HG02642 (cell line): ENCODE results near the gene DENND10.
"Not testable (repeated sequence)": the region's sequence is repeated elsewhere in the genome, so short reads cannot be mapped to it uniquely, and the experiment has no call there.

Source experiments
- ATAC-seq: cut with Tn5 transposase; IDR thresholded peaks from one replicate; pipeline ENCODE4 v1.9.1; 2021; ENCODE audit warnings: mild to moderate bottlenecking; ENCODE audit not compliant: unreplicated experiment, poor library complexity

DENND10 gene

DNA sequence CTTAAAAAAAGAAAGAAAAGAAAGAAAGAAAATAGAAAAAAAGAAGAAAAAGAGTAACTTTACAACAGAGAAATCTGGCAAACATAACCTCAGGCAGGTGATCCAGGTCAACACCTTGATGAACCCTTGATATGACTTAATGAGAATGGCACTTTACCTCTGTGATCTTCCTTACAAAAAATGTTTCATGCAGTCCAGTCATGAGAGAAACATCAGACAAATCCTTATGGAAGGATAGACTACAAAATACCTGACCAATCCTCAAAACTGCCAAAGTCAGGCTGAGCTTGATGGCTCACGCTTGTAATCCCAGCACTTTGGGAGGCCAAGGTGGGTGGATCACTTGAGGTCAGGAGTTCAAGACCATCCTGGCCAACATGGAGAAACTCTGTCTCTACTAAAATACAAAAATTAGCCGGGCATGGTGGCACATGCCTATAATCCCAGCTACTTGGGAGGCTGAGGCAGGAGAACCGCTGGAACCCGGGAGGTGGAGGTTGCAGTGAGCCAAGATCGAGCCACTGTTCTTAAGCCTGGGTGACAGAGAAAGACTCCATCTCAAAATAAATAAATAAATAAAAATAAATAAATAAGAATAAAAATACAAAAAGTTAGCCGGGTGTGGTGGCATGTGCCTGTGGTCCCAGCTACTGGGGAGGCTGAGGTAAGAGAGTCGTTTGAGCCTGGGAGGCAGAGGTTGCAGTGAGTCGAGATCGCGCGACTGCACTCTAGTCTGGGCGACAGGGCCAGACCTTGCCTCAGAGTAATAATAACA lies 7.1 kb upstream of the DENND10 start:
- ATAC-seq, result not testable (repeated sequence)

DNA sequence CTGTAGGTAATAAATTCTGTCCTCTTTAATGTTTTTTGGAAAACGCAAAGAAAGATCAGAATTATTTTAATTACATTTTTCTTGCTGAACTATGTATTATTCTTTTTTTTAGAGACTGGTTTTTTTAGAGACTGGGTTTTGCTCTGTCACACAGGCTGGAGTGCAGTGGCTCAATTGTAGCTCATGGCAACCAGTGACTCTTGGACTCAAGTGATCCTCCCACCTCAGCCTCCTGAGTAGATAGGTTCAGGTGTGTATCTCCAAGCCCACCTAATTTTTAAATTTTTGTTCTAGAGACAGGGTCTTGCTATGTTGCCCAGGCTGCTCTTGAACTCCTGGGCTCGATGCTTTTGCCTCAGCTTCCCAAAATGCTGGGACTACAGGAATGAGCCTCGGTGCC lies 5.3 kb upstream of the DENND10 start:
- no peak for ATAC-seq

DNA sequence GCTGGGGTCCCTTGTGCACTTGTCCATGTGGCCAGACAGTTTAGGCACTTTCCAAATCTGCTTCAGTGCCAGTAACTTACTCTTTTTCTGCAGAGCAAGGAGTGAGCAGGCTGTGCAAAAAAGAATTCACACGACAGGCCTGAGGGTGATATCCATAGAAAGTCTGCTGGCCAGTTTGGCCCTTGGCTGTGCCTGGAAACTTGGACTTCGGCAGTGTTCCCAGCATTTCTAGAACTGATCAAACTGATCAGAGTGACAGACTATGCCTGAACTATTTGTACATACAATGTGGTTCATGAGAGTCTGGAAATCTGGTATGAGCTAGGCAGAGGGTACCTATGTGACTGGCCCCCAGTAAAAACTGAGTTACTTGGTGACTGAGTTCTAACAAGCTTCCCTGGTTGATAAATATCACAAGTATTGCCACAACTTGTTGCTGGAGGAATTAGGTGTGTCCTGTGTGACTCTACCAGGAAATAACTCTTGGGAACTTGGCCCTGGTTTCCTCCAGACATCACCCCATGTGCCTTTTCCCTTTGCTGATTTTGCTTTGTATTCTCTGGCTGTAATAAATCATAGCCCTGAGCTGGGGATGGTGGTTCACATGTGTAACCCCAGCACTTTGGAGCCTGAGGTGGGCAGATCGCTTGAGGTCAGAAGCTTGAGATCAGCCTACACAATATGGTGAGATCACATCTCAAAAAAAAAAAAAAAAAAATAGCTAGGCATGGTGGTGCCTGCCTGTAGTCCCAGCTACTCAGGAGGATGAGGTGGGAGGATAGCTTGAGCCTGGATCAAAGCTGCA lies 3.3 kb upstream of the DENND10 start:
- no peak for ATAC-seq

DNA sequence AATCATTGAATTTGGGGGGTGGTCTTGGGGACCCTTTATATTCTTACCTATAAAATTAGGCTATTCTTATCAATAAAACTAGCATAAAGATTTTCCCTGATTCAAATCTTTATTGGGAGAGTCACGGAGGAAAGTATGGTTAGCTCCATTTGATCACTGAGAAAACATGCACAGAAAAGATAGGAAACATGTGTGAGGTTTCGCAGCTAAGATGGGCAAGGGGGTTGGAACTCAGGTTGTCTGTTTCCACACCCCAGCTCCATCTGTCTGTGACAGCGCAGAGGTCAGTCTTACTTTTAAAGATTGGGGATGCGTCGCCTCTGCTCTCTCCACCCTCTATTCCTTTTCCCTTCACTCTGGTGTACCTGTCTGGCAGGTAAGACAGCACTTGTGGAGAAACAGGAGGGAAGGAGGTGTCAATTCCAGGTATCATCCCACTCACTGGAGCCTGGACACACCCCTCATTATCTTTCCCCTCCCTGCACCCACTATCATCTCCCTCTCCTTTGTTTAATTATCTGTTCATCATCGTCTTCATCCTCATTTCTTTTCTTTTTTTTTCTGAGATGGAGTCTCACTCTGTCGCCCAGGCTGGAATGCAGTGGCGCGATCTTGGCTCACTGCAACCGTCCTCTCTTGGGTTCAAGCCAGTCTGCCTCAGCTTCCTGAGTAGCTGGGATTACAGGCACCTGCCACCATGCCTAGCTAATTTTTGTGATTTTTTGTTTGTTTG lies 2.4 kb upstream of the DENND10 start:
- ATAC-seq, result no peak

DNA sequence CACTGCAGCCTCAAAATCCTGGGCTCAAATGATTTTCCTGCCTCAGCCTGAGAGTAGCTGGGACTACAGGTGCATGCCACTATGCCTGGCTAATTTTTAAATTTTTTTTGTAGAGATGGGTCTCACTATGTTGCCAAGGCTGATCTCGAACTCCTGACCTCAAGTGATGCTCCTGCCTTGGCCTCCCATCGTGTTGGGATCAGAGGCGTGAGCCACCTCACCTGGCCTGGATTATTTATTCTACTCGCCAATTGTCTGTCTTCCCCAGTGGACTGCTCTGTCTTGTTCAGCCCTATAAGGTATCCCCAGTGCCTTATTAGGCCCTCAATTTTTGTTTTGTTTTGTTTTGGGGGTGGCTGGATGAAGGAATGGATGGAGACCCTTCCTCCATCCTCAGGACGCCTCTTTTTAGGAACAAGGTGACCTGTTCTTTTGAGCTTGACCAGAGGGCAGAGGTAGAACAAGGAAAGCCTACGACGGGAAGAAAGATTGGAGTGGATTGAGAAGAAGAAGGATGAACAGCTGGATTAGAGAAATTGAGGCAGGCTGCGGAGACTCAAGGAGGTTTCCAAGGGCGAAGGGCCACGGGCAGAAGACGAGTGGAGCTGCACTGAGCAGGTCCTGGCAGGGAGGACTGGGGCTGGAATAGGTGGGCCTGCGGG lies 541 bp upstream of the DENND10 start:
- no peak for ATAC-seq

DNA sequence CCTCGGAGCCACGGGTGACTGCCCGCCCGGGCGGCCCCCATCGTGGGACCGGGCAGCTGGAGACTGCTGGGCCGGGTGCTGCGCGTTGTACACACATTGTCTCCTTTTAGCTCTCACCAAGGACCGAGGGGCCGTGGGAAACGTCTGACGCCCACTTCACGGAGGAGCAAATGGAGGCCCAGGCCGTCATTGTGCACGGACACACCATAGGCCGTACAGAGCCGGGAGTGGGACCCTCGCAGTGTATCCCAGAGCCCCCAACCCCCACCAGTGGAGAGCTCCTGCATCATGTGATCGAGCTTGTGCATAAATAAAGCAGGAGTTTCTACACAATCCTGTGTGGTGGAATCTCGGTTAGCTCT lies 722 bp downstream of the DENND10 start:
- ATAC-seq, result no peak

DNA sequence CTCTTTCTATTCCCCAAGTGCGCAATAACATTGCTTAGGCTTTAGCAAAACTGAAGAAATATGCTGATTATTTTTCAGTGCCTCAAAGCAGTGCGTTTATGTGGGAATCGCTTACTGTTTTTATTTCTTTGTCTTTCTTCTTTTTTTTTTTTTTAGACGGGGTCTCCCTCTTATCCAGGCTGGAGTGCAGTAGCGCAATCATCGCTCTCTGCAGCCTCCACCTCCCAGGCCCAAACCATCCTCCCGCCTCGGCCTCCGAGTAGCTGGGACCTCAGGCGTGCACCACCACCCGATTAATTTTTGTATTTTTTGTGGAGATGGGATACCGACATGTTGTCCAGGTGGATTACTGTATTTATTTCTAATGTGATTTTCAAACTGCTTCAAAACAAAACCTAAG lies 1.2 kb downstream of the DENND10 start:
- ATAC-seq, result no peak

DNA sequence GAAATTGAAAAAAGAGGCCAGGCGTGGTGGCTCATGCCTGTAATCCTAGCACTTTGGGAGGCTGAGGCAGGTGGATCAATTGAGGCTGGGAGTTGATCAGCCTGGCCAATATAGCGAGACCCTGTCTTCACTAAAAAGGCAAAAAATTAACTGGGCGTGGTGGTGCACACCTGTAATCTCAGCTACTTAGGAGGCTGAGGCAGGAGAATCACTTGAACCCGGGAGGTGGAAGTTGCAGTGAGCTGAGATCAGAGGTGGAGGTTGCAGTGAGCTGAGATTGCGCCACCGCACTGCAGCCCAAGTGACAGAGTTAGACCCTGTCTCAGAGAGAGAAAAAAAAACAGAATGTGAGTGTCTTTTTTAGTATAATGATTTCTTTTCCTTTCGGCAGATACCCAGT lies 2.0 kb downstream of the DENND10 start:
- ATAC-seq, result not testable (repeated sequence)

DNA sequence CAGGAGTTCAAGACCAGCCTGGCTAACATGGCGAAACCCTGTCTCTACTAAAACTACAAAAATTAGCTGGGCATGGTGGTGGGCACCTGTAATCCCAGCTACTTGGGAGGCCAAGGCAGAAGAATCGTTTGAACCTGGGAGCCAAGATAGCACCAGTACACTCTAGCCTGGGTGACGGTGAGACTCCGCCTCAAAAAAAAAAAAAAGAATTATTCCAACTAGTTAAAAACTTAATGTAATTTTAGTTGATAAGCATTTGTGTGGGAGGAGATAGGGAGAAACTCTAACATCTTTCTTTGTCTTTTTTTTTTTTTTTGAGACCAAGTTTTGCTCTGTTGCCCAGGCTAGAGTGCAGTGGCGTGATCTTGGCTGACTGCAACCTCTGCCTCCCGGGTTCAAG lies 3.2 kb downstream of the DENND10 start:
- not testable (repeated sequence) for ATAC-seq

DNA sequence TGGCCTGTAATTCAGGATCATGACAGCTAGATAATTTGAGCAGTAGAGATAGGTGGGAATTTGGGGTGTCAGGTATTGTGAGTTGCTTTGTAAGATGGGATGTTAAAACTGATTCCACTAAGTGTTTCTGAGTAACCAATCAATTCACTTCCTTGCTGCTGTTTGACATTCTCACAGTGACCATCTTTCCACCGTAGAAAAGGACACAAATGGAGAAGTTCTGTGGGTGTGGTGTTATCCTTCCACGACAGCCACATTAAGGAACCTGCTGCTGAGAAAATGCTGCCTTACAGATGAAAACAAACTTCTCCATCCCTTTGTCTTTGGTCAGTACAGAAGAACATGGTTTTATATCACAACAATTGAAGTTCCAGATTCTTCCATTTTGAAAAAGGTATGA lies 3.9 kb downstream of the DENND10 start:
- ATAC-seq, result not testable (repeated sequence)

DNA sequence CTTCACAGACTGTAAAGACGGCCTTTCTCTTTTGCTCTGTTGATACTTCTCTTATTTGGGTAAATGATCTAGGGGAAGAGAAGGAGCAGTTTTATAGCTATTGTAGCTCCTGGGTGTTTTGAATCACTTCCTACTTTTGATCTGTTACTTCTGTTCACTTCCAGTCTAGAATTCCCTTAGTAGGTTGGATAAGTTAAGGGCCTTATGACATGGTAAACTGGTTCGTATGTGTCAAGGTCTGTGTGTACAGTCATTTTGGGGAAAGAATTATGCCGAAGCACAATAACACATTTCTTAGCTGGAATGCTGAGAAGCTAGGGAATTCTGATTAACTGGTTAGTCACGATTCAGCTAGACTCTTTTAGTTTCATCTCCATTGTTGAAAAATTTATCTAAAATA lies 8.1 kb downstream of the DENND10 start:
- no peak for ATAC-seq

DNA sequence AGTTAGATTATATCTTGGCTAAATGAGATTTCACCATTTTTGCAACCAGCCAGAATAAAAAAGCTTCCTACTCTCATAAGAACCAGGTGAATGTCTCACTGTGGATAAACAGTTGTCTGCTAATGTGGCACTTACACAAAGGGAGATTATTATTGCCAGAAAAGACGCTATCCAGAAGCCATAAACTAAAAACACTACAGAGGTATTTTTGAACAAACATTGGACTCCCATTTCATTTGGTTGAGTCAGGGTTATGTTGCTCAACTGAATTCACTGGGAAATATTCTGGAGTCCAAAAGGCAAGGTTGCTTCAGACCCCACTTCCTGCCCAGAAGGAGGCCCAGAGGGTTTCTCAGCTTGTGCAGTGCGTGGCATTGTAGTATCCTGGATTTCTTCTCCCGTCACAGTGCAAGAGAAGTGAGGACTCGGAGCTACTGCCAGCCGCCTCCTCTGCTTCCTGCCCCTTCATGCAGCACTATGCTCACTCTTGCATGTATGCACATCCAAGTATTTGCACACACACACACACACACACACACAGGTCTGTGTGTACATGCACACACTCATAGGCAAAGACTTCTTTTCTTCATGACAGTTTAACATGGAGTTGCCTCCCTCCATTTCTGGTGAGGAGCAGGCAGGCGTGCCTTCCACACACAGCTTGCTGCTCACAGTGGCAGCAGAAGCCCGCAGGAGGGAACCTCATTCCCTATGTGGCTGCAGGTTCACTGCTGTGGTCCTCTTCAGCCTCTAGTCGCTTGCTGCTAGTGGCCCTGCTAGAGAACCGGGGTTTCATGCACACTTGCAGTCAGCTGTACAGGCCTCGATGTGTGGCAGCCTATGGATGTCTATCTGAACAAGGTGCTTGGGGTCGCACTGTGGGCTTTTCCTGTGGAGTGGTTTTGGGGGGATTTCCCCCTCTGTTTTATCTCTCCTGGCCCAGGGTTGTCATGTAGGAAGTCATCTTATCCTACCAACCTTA lies 10.1 kb downstream of the DENND10 start:
- no peak for ATAC-seq

DNA sequence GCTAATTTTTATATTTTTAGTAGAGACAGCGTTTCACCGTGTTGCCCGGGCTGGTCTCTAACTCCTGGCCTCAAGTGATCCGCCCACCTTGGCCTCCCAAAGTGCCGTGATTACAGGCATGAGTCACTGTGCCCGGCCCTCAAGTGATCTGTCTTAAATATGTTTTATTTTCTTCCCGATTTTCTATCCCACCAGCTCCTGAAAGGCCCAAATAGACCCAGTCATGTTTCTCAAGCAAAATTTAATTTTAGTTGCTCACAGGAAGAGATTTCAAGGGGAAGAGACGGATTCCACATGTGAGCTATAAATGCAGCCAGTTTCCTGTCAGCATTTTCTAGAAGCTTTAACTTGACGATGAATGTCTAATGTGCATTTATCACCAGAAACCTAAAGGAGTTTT lies 12.0 kb downstream of the DENND10 start:
- ATAC-seq, result no peak

DNA sequence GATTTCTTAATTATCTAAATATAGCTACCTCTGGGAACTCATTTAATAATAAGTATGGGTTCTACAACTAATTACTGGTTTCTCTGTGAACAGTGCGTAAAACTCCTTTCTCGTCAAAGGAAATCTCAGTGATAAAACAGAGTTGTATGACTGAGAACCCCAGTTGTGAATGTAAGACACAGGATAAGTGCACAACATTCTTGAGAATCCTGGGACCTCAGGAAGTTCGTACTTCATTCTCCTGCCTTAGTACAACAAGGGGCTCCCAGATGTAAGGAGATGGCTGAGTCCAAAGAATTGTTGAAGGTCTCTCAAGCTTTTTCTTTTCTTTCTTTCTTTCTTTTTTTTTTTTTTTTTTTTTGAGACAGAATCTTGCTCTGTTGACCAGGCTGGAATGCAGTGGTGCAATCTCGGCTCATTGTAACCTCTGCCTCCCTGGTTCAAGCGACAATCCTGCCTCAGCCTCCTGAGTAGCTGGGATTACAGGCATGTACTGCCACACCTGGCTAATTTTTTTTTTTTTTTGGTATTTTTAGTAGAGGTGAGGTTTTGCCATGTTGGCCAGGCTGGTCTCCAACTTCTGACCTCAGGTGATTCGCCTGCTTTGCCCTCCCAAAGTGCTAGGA lies 12.5 kb downstream of the DENND10 start:
- ATAC-seq, result no peak

DNA sequence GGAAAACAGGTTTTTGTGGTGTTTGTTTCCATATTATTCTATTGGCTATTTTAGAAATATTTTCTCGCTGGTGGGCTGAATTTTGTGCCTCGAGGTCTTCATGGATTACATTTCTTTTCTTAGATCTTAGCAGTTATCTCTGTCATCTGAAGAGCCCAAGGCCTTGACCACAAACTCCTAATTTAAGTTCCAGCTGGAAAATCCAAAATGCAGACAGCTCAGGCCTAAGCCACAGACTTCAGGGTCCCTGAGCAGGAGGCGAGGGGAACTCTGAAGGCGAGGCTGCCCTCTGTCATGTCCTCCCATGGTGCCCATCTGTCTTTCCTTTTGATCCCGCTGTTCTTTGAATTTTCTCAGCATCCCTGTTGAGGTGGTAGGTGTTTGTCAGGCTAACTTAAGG lies 14.3 kb downstream of the DENND10 start:
- no peak for ATAC-seq

DNA sequence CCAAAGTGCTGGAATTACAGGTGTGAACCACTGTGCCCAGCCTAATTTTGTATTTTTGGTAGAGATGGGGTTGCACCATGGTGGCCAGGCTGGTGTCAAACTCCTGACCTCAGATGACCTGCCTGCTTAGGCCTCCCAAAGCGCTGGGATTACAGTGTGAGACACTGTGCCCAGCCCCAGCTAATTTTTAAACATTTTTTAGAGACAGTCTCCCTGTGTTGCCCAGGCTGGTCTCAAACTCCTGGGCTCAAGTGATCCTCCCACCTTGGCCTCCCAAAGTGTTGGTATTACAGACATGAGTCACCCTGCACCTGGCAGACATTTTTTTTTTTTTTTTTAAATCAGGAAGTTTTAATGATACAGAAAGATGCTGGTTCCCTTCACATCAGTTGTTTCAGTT lies 15.5 kb downstream of the DENND10 start:
- no peak for ATAC-seq

DNA sequence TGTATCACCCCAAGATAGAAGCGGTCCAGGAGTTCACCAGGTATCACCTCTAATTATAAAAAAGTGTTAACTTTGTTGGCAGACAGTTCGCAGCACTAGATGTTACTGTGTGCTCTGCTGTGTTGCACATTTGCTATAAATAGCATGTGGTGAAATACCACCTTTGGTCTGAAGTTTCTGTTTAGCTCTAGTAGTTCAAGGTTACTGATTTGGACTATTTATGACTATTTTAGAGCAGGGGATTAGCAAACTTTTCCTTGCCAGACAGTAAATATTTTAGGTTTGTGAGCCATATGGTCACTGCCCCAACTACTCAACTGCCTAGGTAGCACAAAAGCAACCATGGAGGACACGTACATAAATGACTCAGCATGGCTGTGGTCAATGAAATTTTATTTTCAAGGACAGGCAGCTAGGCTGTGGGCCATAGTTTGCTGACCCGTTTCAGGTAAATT lies 16.5 kb downstream of the DENND10 start:
- peak; percentile 87 for ATAC-seq

DNA sequence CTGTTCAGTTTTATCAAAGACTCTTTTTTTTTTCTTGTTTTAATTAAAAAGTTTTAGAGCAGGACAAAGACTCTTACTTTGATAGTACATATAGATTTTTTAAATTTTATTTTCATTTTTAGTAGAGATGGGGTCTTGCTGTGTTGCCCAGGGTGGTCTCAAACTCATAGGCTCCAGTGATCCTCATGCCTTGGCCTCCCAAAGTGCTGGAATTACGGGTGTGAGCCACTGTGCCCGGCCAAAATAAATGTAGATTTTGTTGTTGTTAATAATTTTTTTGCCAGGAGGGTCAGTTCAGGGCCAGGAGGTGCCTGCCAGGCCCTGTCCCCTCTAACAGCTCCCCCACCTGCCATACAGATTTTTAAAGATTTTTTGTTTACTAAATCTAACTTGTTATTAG lies 17.0 kb downstream of the DENND10 start:
- no peak for ATAC-seq

DNA sequence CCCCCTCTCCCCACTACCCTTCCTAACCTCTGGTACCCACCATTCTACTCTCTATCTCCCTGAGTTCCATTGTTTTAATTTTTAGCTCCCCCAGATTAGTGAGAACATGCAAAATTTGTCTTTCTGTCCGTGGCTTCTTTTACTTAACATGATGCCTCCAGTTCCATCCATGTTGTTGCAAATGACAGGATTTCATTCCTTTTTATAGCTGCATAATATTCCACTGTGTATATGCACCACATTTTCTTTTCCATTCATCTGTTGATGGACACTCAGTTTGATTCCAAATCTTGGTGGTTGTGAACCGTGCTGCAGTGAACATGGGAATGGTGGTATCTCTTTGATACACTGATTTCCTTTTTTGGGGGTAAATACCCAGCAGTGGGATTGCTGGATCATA lies 22.0 kb downstream of the DENND10 start:
- ATAC-seq, result no peak
